Activated CD4-positive, alpha-beta T cell treated with anti-CD3 and anti-CD28 coated beads, Interleukin-2, amount 50 U/mL, for 1 hour (primary cell): ENCODE measurements around the gene PSRC1.

ENCODE experiments used
- DNase-seq: peaks from one replicate; pipeline ENCODE4 v3.0.0-alpha.2; 2020

Gene PSRC1

GRCh38 chr1:109242387-109242786 lies 40.6 kb downstream of the PSRC1 start:
- no peak for DNase-seq

GRCh38 chr1:109241841-109242345 lies 41.1 kb downstream of the PSRC1 start:
- DNase-seq = no peak

DNA sequence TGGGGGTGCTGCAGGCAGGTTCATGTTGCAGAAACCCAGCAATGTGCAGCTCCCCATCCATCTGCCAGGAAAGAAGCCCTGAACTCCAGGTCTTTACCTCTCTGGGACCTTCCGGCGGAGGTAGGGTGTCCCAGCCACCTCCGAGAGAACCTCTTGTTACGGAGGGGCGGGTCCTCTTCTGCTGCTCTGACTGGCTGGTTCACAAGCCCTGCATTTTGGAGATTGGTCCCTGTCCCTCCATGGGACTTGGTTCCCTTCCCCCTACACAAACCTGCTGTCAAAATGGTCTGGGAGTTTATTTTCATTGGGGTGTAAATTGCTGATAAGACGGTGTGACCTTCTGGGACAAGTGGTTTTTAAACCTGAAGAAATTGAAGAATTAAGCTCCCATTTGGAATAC lies 41.6 kb downstream of the PSRC1 start:
- no peak for DNase-seq

DNA sequence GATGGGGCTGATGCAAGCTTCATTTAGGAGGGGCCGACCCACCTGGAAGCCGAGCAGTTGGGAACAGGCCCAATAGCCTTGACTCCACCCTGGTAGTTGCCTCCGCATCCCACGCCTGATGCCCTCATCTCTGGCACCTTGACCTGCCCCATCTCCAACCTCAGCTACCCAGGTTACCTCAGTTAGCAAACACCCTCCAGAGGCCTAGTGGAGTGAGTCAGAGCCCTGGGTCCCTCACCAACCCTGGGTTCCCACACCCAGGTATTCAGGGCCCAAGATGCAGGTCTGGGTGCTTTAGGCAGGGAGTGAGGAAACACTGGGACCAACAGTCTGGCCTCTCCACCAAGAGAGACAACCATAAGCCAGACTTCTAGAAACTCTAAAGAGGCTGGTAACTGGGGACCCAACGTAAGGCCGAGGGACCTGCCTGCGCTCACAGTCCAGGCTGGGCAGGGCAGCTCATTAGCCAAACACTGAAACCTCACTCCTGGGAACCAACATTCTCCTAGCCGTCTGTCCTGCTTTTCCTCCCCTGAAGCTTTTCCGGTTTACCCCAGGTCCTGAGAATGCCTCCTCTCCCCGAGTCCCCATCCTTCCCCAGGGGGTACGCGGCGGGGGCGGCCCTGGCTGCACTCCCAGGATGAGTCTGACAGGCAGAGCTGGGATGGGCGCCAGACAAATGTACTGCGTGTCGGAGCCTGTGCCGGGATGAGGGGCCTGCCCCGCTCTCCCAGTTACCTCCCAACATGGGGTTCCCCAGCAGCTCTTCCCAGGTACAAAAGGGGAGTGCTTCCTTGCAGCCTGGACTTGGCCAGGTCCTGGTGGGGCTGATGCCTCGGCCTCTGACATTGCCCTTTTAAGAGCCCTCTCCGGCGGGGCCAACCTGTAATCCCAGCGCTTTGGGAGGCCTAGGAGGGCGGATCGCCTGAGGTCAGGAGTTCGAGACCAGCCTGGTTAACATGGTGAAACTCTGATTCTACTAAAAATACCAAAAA lies 42.5 kb downstream of the PSRC1 start:
- DNase-seq = no peak

- peak; percentile 23 for DNase-seq
Observed at GRCh38 chr1:109239409-109240068, 43.4 kb downstream of the PSRC1 start.

- DNase-seq = no peak
Observed at GRCh38 chr1:109239047-109239408, 43.9 kb downstream of the PSRC1 start.

GRCh38 chr1:109238382-109238781 lies 44.6 kb downstream of the PSRC1 start:
- DNase-seq = no peak

DNA sequence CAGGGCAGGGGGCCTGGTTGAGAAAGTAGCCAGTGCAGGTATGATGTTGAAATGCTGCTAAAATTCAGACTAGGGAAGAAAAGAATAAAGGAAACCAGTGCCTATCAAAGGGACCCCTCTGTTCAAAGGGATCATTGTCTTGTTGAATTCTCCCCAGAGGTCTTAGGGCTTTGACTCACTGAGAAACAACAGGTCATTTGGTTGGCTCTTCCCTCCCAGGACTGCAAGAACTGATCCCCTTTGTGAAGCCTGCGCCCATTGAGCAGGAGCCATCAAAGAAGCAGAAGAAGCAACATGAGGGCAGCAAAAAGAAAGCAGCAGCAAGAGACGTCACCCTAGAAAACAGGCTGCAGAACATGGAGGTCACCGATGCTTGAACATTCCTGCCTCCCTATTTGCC lies 45.4 kb downstream of the PSRC1 start:
- no peak for DNase-seq

DNA sequence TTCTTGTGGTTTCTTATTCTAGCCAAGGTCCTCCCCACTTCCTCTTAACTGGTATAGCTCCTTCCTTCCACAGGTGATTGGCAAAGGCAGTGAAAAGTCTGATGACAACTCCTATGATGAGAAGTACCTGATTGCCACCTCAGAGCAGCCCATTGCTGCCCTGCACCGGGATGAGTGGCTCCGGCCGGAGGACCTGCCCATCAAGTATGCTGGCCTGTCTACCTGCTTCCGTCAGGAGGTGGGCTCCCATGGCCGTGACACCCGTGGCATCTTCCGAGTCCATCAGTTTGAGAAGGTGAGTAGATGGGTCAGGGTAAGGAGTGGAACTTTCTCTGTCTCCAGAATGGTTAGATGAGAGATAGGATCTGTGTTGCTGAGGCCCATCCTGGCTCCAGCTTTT lies 47.8 kb downstream of the PSRC1 start:
- DNase-seq = no peak

DNA sequence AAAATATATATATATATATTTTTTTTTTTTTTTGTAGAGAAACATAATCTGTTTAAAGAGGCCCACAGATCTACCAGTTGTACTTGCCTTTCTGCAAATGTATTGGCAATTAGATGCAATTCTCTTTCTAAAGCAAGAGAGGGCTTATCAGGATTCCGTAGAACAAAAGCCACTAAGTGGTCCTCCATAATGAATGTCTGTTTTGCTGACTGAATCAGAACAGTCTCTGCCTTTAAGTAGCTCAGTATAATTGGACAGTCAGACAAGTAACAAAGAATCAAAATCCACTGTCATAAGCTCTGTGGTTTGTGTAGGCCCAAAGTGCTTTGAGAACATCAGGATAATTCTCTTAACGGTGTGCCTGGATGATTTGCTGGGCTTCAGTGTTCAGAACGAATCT lies 51.9 kb downstream of the PSRC1 start:
- no peak for DNase-seq
